HepG2 (cell line): Measurements from ENCODE around the gene PERP. TPM values are rescaled to one million over a fixed set of nuclear protein-coding genes. Genes with fewer than 3 reads are reported as not detected.

Experiments
- ATF3 ChIP-seq: sonication (generic); formaldehyde crosslinking; IDR thresholded peaks from 2 replicates; pipeline ENCODE4 v1.4.0; 2020; ENCODE audit warnings: missing genetic modification reagents
- BHLHE40 ChIP-seq: IDR thresholded peaks from 2 replicates; pipeline ENCODE4 v1.6.1; 2011; ENCODE audit warnings: low read length, improper control_type of control experiment
- CBFB ChIP-seq: sonication (generic); formaldehyde crosslinking; IDR thresholded peaks from 2 replicates; pipeline ENCODE4 v1.4.0; 2020; ENCODE audit warnings: missing genetic modification reagents
- E2F1 ChIP-seq: sonication (generic); formaldehyde crosslinking; IDR thresholded peaks from 2 replicates; pipeline ENCODE4 v1.5.0; 2020; ENCODE audit warnings: missing genetic modification reagents
- GATAD2A ChIP-seq: IDR thresholded peaks from 2 replicates; pipeline ENCODE4 v1.6.1; 2016
- HIVEP1 ChIP-seq: sonication (generic); formaldehyde crosslinking; IDR thresholded peaks from 2 replicates; pipeline ENCODE4 v1.4.0; 2020; ENCODE audit warnings: mild to moderate bottlenecking, missing genetic modification reagents
- HOXD1 ChIP-seq: sonication (generic); formaldehyde crosslinking; IDR thresholded peaks from 2 replicates; pipeline ENCODE4 v1.5.0; 2020; ENCODE audit warnings: missing genetic modification reagents
- LCORL ChIP-seq, 2 experiments: fragments of 450-650 bp in 1 of 2; sonication (generic) in 1 of 2; formaldehyde crosslinking in 1 of 2; IDR thresholded peaks; 2 replicates each; pipeline versions ENCODE4 v1.5.0 to v1.6.1; 2017 to 2020; ENCODE audit warnings: antibody characterized with exemption in 1 of 2, missing genetic modification reagents in 1 of 2
- MED1 ChIP-seq: sonication (generic); formaldehyde crosslinking; IDR thresholded peaks from 2 replicates; pipeline ENCODE4 v1.4.0; 2020; ENCODE audit warnings: missing genetic modification reagents
- MYPOP ChIP-seq: sonication (generic); formaldehyde crosslinking; IDR thresholded peaks from 2 replicates; pipeline ENCODE4 v1.8.1; 2023; ENCODE audit warnings: mild to moderate bottlenecking, moderate library complexity, missing genetic modification reagents
- RARA ChIP-seq: IDR thresholded peaks from 2 replicates; pipeline ENCODE4 v1.6.1; 2016; ENCODE audit warnings: missing genetic modification reagents, missing compliant biosample characterization
- TCF7L2 ChIP-seq: IDR thresholded peaks from 2 replicates; pipeline ENCODE4 v1.6.1; 2011; ENCODE audit warnings: mild to moderate bottlenecking, low read depth, low read length, moderate library complexity
- TFDP2 ChIP-seq: sonication (generic); formaldehyde crosslinking; IDR thresholded peaks from 2 replicates; pipeline ENCODE4 v1.4.0; 2020; ENCODE audit warnings: missing genetic modification reagents
- ZBED4 ChIP-seq: sonication (generic); formaldehyde crosslinking; IDR thresholded peaks from 2 replicates; pipeline ENCODE4 v1.4.0; 2020; ENCODE audit warnings: missing genetic modification reagents, borderline replicate concordance
- ZBTB2 ChIP-seq: sonication (generic); formaldehyde crosslinking; IDR thresholded peaks from 2 replicates; pipeline ENCODE4 v1.8.0; 2022; ENCODE audit warnings: low read depth, missing genetic modification reagents
- ZNF260 ChIP-seq: sonication (generic); formaldehyde crosslinking; IDR thresholded peaks from 2 replicates; pipeline ENCODE4 v1.4.0; 2020; ENCODE audit warnings: missing genetic modification reagents, low read depth, mild to moderate bottlenecking, borderline replicate concordance
- ZNF503 ChIP-seq: sonication (generic); formaldehyde crosslinking; IDR thresholded peaks from 2 replicates; pipeline ENCODE4 v1.4.0; 2020; ENCODE audit warnings: missing genetic modification reagents
- ZNF614 ChIP-seq: IDR thresholded peaks from 2 replicates; pipeline ENCODE4 v1.6.1; 2018; ENCODE audit warnings: missing biosample characterization, missing genetic modification reagents, inconsistent platforms, borderline replicate concordance
- polyA plus RNA-seq, 8 experiments: library from polyadenylated mRNA; depleted of rRNA in 3 of 8; stranded (reverse) in 7 of 8; unstranded in 1 of 8; fragments of >200 nt; fragmentation: Illumina TruSeq in 4 of 8; extraction: Trizol in 4 of 8; gene quantifications; 2 replicates each; pipeline versions ENCODE4 v1.2.1 to v1.2.3, GENCODE V29; 2011 to 2016; ENCODE audit warnings: low read depth in 4 of 8, missing spikeins in 1 of 8, mixed read lengths in 1 of 8; ENCODE audit not compliant: insufficient read depth in 1 of 8
- total RNA-seq, 5 experiments: library from RNA; depleted of rRNA; stranded (reverse); fragments of >200 nt; fragmentation: Illumina TruSeq; extraction: Trizol; gene quantifications; 2 replicates each; pipeline ENCODE4 v1.2.3, GENCODE V29; 2016; ENCODE audit warnings: low read depth in 1 of 5

Gene PERP
- total and polyA plus RNA-seq, 2 of the 13 experiments (the other 11 are each of a cell fraction or from before 2014, with no cell fraction given) = 26.0 to 53.0 TPM

- TF ChIP-seq HIVEP1 (no peak), GATAD2A (peak; percentile 98), ZNF260 (CRISPR knock-in tag) (no peak), CBFB (CRISPR knock-in tag) (no peak), BHLHE40 (peak; percentile 69), HOXD1 (CRISPR knock-in tag) (peak; percentile 49; the same call in 1 of the 2 replicates), E2F1 (CRISPR knock-in tag) (no peak), ZBTB2 (CRISPR knock-in tag) (no peak), TFDP2 (CRISPR knock-in tag) (no peak), LCORL (IDR thresholded peaks at IDR 0.05) (peak; percentile 62; the same call in 1 of the 2 replicates), LCORL (CRISPR knock-in tag; IDR thresholded peaks at IDR 0.05) (peak; percentile 96; the same call in 1 of the 2 replicates), RARA (CRISPR knock-in tag) (peak; percentile 91), TCF7L2 (no peak), ZBED4 (CRISPR knock-in tag) (peak; percentile 83), ZNF503 (CRISPR knock-in tag) (peak; percentile 91), ZNF614 (CRISPR knock-in tag) (peak; percentile 86), MYPOP (CRISPR knock-in tag) (peak; percentile 23; the same call in 1 of the 2 replicates), MED1 (CRISPR knock-in tag) (peak; percentile 93), ATF3 (CRISPR knock-in tag) (peak; percentile 98)
Measured at GRCh38 chr6:138086573-138087196, 20.5 kb downstream of the PERP start (continued).
